ENCODE data around the gene CCR9. TPM values are rescaled to one million over a fixed set of nuclear protein-coding genes. Genes with fewer than 3 reads are reported as not detected.

The CCR9 gene
- polyA plus RNA-seq, 1 donor = 1.0 TPM

DNA sequence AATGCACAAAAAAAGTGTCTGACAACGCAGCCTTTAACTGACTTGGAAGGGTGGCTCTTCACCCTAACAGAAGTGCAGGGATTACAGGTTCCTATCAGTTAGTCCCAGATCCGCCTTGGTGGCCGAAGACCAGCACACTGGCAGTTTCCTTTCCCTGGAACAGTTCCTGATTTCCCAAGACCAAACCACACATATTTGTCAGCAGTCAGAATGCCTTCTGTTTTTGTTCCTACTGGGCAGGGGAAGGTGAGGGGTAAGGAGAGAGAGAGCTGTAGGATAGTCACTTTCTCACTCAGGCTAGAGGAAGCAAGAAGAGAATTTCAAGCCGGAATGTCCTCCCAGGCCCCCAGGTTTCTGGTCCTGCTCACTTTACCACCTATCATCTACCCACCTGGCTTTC is 66.1 kb downstream of the CCR9 start:
- H3K9me3 ChIP-seq (ENCODE audit: control insufficient read depth, low read depth, low read length) = no peaks in the 10 kb centered on the region
- no peak overlapping the region for H3K4me3 ChIP-seq (ENCODE audit: low read length)
- H3K27ac ChIP-seq (ENCODE audit: low read length) = no peak overlapping the region
- WGBS (ENCODE audit: insufficient coverage, low lambda C conversion rate) = 80% methylated on average over 1 of the region's 4 CpGs
- no peak for DNase-seq
- H3K36me3 ChIP-seq (ENCODE audit: control insufficient read depth, insufficient read depth, low read length) = peaks cover 83% of the 10 kb centered on the region
- no peaks in the 10 kb centered on the region for H3K27me3 ChIP-seq (ENCODE audit: control insufficient read depth, insufficient read depth, low read length)
- H3K4me1 ChIP-seq (ENCODE audit: control insufficient read depth, insufficient read depth, low read length) = no peaks in the 10 kb centered on the region

Other genes starting within 250 kb of the CCR9 start
- gene SACM1L, start 197.1 kb upstream of the CCR9 start, polyA plus RNA-seq = 73.3 TPM
- 57.4 TPM for gene SLC6A20, start 90.0 kb upstream of the CCR9 start, polyA plus RNA-seq
- gene LZTFL1, start 44.4 kb upstream of the CCR9 start, polyA plus RNA-seq = 30.6 TPM
- 2.4 TPM for gene CXCR6, start 56.9 kb downstream of the CCR9 start, polyA plus RNA-seq
- gene FYCO1, start 109.3 kb downstream of the CCR9 start, polyA plus RNA-seq = 19.6 TPM
- 1.2 TPM for gene XCR1, start 140.9 kb downstream of the CCR9 start, polyA plus RNA-seq